ENCODE results near the gene SNAP25. TPM values are rescaled to one million over a fixed set of nuclear protein-coding genes. Genes with fewer than 3 reads are reported as not detected.

The SNAP25 gene
- total RNA-seq, 4 donors from 2014 or later = 0.34 to 2.1 TPM; not detected in 2

- no peak for TF ChIP-seq POLR2A (IDR thresholded peaks at IDR 0.05)
- no peak for TF ChIP-seq CTCF (IDR thresholded peaks at IDR 0.05)
- no peak overlapping the region for H3K4me3 ChIP-seq (ENCODE audit: low read depth, poor library complexity, severe bottlenecking)
Observed at GRCh38 chr20:10255846-10256245, 37.2 kb downstream of the SNAP25 start.

GRCh38 chr20:10259166-10259565 lies 40.5 kb downstream of the SNAP25 start:
- H3K4me3 ChIP-seq (ENCODE audit: low read depth, poor library complexity, severe bottlenecking) = no peak overlapping the region
- TF ChIP-seq CTCF (IDR thresholded peaks at IDR 0.05) = no peak
- TF ChIP-seq POLR2A (IDR thresholded peaks at IDR 0.05) = no peak
- no peak for DNase-seq (ENCODE audit: low spot score in 2 of 2)
- intact Hi-C loops (cut with DNase I; ENCODE audit: low total_unique reads) = no loop called here

More at GRCh38 chr20:10255846-10256245, 37.2 kb downstream of the SNAP25 start:
- WGBS, 2 donors = 57 to 63% methylated on average over 1 of the region's 1 CpG
- DNase-seq (ENCODE audit: low spot score in 2 of 2) = no peak
- intact Hi-C loops (cut with DNase I; ENCODE audit: low total_unique reads) = no loop called here

GRCh38 chr20:10260316-10260715 lies 41.7 kb downstream of the SNAP25 start:
- intact Hi-C loops (cut with DNase I; ENCODE audit: low total_unique reads) = no loop called here
- WGBS, 2 donors = 71 to 91% methylated on average over 1 of the region's 1 CpG

GRCh38 chr20:10261702-10262101 lies 43.1 kb downstream of the SNAP25 start:
- H3K4me3 ChIP-seq (ENCODE audit: low read depth, poor library complexity, severe bottlenecking) = no peak overlapping the region
- no peak for DNase-seq (ENCODE audit: low spot score in 2 of 2)
- intact Hi-C loops (cut with DNase I; ENCODE audit: low total_unique reads) = no loop called here
- TF ChIP-seq CTCF (IDR thresholded peaks at IDR 0.05) = no peak
- TF ChIP-seq POLR2A (IDR thresholded peaks at IDR 0.05) = no peak
- 77% methylated on average over 2 of the region's 2 CpGs for WGBS, 2 donors

More at GRCh38 chr20:10260316-10260715, 41.7 kb downstream of the SNAP25 start:
- DNase-seq (ENCODE audit: low spot score in 2 of 2) = no peak
- H3K4me3 ChIP-seq (ENCODE audit: low read depth, poor library complexity, severe bottlenecking) = no peak overlapping the region
- TF ChIP-seq CTCF (IDR thresholded peaks at IDR 0.05) (no peak), POLR2A (IDR thresholded peaks at IDR 0.05) (no peak)

- no peak overlapping the region for H3K4me3 ChIP-seq (ENCODE audit: low read depth, poor library complexity, severe bottlenecking)
- no peak for DNase-seq (ENCODE audit: low spot score in 2 of 2)
- WGBS, 2 donors = 87 to 91% methylated on average over 7 of the region's 7 CpGs
- no peak for TF ChIP-seq CTCF (IDR thresholded peaks at IDR 0.05)
- no peak for TF ChIP-seq POLR2A (IDR thresholded peaks at IDR 0.05)
- intact Hi-C loops (cut with DNase I; ENCODE audit: low total_unique reads) = no loop called here
Observed at GRCh38 chr20:10263385-10264165, 44.9 kb downstream of the SNAP25 start.

- intact Hi-C loops (cut with DNase I; ENCODE audit: low total_unique reads) = no loop called here
- TF ChIP-seq CTCF (IDR thresholded peaks at IDR 0.05) (no peak), POLR2A (IDR thresholded peaks at IDR 0.05) (no peak)
- DNase-seq (ENCODE audit: low spot score in 2 of 2) = no peak
- no peak overlapping the region for H3K4me3 ChIP-seq (ENCODE audit: low read depth, poor library complexity, severe bottlenecking)
- 73 to 85% methylated on average over 2 of the region's 2 CpGs for WGBS, 2 donors
Observed at GRCh38 chr20:10264166-10264558, 45.5 kb downstream of the SNAP25 start.
